Kasumi-1 (cell line): ENCODE data around the gene NTRK3.

ENCODE experiments used
- DNase-seq, 2 experiments: peaks; one replicate each; lab custom pipeline; 2025; lab: John Stamatoyannopoulos, UW

NTRK3 gene

GRCh38 chr15:87981969-87982368 is 274.6 kb downstream of the NTRK3 start:
- no peak for DNase-seq

- no peak for DNase-seq
Measured at GRCh38 chr15:87977907-87978306, 278.6 kb downstream of the NTRK3 start.

- DNase-seq = no peak
Measured at GRCh38 chr15:87976552-87976951, 280.0 kb downstream of the NTRK3 start.

- no peak for DNase-seq
Measured at GRCh38 chr15:87973501-87974215, 282.9 kb downstream of the NTRK3 start.

GRCh38 chr15:87971076-87971475 is 285.5 kb downstream of the NTRK3 start:
- DNase-seq = no peak

- no peak for DNase-seq
Measured at GRCh38 chr15:87967951-87968350, 288.6 kb downstream of the NTRK3 start.

GRCh38 chr15:87965304-87965703 is 291.2 kb downstream of the NTRK3 start:
- DNase-seq = no peak

- DNase-seq = no peak
Measured at GRCh38 chr15:87962428-87962827, 294.1 kb downstream of the NTRK3 start.

- no peak for DNase-seq
Measured at GRCh38 chr15:87961851-87962420, 294.6 kb downstream of the NTRK3 start.

GRCh38 chr15:87959662-87960061 is 296.9 kb downstream of the NTRK3 start:
- DNase-seq = no peak

- DNase-seq = no peak
Measured at GRCh38 chr15:87959080-87959479, 297.5 kb downstream of the NTRK3 start.

- DNase-seq = no peak
Measured at GRCh38 chr15:87955284-87955909, 301.1 kb downstream of the NTRK3 start.

- no peak for DNase-seq
Measured at GRCh38 chr15:87954793-87955192, 301.7 kb downstream of the NTRK3 start.

GRCh38 chr15:87952736-87953287 is 303.7 kb downstream of the NTRK3 start:
- DNase-seq = no peak

GRCh38 chr15:87949575-87950223 is 306.8 kb downstream of the NTRK3 start:
- no peak for DNase-seq

- no peak for DNase-seq
Measured at GRCh38 chr15:87949151-87949574, 307.4 kb downstream of the NTRK3 start.

GRCh38 chr15:87947560-87947959 is 309.0 kb downstream of the NTRK3 start:
- DNase-seq = no peak

GRCh38 chr15:87945246-87945645 is 311.3 kb downstream of the NTRK3 start:
- no peak for DNase-seq

GRCh38 chr15:87944691-87945090 is 311.8 kb downstream of the NTRK3 start:
- DNase-seq = no peak

- DNase-seq = no peak
Measured at GRCh38 chr15:87944050-87944449, 312.5 kb downstream of the NTRK3 start.

- no peak for DNase-seq
Measured at GRCh38 chr15:87943626-87944025, 312.9 kb downstream of the NTRK3 start.

- DNase-seq = no peak
Measured at GRCh38 chr15:87942316-87942715, 314.2 kb downstream of the NTRK3 start.

GRCh38 chr15:87941606-87942005 is 314.9 kb downstream of the NTRK3 start:
- no peak for DNase-seq
